Dermis microvascular lymphatic vessel endothelial cell (primary cell): ENCODE results near the gene SAMD4A. TPM values are rescaled to one million over a fixed set of nuclear protein-coding genes. Genes with fewer than 3 reads are reported as not detected.

ENCODE experiments used
- DNase-seq, 2 donors: peaks; one replicate each; pipeline versions ENCODE4 v3.0.0 to v3.0.0-alpha.2; 2010; ENCODE audit warnings: low read depth in 2 of 2
- total RNA-seq: library from RNA; depleted of rRNA; stranded (reverse); fragments of >200 nt; gene quantifications from 2 replicates; pipeline ENCODE4 v1.2.1, GENCODE V29; 2014

The SAMD4A gene
- total RNA-seq, 1 donor from 2014 or later, result 20.8 TPM

- DNase-seq, result no peak
Measured at GRCh38 chr14:54629635-54630360, 62.9 kb downstream of the SAMD4A start.

- DNase-seq, result no peak
Measured at GRCh38 chr14:54631016-54631415, 64.1 kb downstream of the SAMD4A start.

- no peak for DNase-seq
Measured at GRCh38 chr14:54632452-54632851, 65.5 kb downstream of the SAMD4A start.

- no peak for DNase-seq
Measured at GRCh38 chr14:54633076-54633475, 66.1 kb downstream of the SAMD4A start.

- no peak for DNase-seq
Measured at GRCh38 chr14:54637270-54638134, 70.6 kb downstream of the SAMD4A start.

- peak; percentile 72 to 94 for DNase-seq
Measured at GRCh38 chr14:54638135-54638446, 71.2 kb downstream of the SAMD4A start.

- DNase-seq, result no peak
Measured at GRCh38 chr14:54639611-54640010, 72.7 kb downstream of the SAMD4A start.

- no peak for DNase-seq
Measured at GRCh38 chr14:54640506-54640905, 73.6 kb downstream of the SAMD4A start.

GRCh38 chr14:54642121-54642520, 75.2 kb downstream of the SAMD4A start:
- no peak for DNase-seq

GRCh38 chr14:54642801-54643695, 76.1 kb downstream of the SAMD4A start:
- DNase-seq, result peak in 1 of 2 donors; percentile 40

GRCh38 chr14:54643696-54644176, 76.8 kb downstream of the SAMD4A start:
- DNase-seq, result no peak

GRCh38 chr14:54645639-54646038, 78.7 kb downstream of the SAMD4A start:
- DNase-seq, result no peak

GRCh38 chr14:54646626-54647025, 79.7 kb downstream of the SAMD4A start:
- peak in 1 of 2 donors; percentile 70 for DNase-seq

- no peak for DNase-seq
Measured at GRCh38 chr14:54647378-54647777, 80.5 kb downstream of the SAMD4A start.

- no peak for DNase-seq
Measured at GRCh38 chr14:54649056-54649455, 82.1 kb downstream of the SAMD4A start.

GRCh38 chr14:54650331-54650958, 83.5 kb downstream of the SAMD4A start:
- peak in 1 of 2 donors; percentile 87 for DNase-seq

- no peak for DNase-seq
Measured at GRCh38 chr14:54650959-54651351, 84.0 kb downstream of the SAMD4A start.

GRCh38 chr14:54651649-54652048, 84.7 kb downstream of the SAMD4A start:
- DNase-seq, result no peak

GRCh38 chr14:54652188-54652587, 85.3 kb downstream of the SAMD4A start:
- DNase-seq, result peak; percentile 92 to 97

- peak in 1 of 2 donors; percentile 55 for DNase-seq
Measured at GRCh38 chr14:54652605-54653052, 85.7 kb downstream of the SAMD4A start.
